AG10803 (cell line): ENCODE data around the gene ARFGAP3.

ENCODE experiments used
- DNase-seq: peaks from one replicate; pipeline ENCODE4 v3.0.0; 2010; ENCODE audit warnings: low read depth
- H3K4me3 ChIP-seq: 2 replicates; pipeline ENCODE4 v1.5.1; 2011; ENCODE audit warnings: mild to moderate bottlenecking, low read length, control low read depth
- TF ChIP-seq, protein P1 (sequence below): conservative IDR thresholded peaks from 2 replicates; pipeline ENCODE4 v1.5.1; 2011; ENCODE audit warnings: mild to moderate bottlenecking, low read length, control low read depth, inconsistent platforms

The ARFGAP3 gene

DNA sequence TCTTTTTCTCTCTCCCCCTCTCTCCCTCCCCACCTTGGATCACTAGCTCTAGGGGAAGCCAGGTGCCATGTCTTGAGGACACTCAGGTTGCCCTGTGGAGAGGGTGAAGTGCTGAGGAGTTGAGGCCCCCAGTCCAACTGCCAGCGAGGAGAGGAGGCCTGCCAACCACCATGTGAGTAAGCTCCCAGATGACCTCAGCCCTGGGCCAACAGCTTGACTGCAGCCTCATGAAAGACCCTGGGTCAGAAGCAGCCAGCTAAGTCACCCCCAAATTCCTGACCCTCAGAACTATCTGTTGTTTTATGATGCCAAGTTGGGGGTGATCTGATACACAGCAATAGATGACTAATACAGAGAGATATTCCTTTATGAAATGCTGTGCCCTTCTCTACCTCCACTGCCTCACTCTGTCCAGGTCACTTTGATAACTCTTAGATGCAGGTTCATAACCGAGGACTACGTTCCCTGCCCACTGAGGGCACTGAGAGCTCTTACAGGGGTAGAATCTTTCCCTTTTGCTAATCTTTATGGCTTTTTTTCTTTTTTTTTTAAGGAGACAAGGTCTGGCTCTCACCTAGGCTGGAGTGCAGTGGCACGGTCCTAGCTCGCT lies 8.0 kb downstream of the ARFGAP3 start:
- DNase-seq: no peak
- H3K4me3 ChIP-seq: no peak overlapping the region
- TF ChIP-seq, protein P1, sequence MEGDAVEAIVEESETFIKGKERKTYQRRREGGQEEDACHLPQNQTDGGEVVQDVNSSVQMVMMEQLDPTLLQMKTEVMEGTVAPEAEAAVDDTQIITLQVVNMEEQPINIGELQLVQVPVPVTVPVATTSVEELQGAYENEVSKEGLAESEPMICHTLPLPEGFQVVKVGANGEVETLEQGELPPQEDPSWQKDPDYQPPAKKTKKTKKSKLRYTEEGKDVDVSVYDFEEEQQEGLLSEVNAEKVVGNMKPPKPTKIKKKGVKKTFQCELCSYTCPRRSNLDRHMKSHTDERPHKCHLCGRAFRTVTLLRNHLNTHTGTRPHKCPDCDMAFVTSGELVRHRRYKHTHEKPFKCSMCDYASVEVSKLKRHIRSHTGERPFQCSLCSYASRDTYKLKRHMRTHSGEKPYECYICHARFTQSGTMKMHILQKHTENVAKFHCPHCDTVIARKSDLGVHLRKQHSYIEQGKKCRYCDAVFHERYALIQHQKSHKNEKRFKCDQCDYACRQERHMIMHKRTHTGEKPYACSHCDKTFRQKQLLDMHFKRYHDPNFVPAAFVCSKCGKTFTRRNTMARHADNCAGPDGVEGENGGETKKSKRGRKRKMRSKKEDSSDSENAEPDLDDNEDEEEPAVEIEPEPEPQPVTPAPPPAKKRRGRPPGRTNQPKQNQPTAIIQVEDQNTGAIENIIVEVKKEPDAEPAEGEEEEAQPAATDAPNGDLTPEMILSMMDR: no peak

- TF ChIP-seq, protein P1: no peak
- DNase-seq: no peak
- no peak overlapping the region for H3K4me3 ChIP-seq
Measured at GRCh38 chr22:42847110-42847509, 10.0 kb downstream of the ARFGAP3 start.

- H3K4me3 ChIP-seq: no peak overlapping the region
- TF ChIP-seq, protein P1: no peak
- no peak for DNase-seq
Measured at GRCh38 chr22:42844756-42845155, 12.3 kb downstream of the ARFGAP3 start.

DNA sequence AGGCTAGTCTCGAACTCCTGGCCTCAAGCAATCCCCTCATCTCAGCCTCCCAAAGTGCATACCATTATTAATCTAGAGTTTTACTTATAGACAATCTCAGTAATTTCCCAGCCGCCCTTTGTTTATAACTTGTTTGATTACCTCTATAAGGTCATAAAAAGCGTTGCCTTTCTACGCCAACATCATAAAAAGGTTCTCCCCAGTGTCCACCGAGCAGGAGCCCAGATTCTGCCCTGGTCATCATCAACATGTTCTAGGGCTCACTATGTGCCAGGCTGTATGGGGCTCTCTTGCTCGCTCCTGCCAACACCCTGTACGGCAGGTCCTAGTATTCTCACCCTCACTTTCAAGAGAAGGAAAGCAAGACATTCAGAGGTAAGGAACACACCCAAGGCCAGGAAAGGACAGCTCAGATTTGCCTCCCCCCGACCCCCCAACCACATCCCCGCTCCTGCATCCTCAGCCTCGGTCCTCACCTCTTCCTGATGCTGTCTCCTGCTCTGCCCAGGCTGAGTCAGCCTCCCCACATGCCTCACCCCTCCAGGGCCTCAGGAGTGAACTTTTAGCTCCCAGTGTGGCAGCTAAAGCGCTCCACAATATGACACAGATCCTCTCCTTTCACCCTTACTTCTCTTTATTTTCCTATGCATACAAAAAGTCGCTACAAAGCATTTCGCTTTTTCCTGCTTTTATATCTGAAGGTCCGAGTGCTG lies 14.3 kb downstream of the ARFGAP3 start:
- TF ChIP-seq, protein P1: no peak
- no peak overlapping the region for H3K4me3 ChIP-seq
- no peak for DNase-seq

- no peak overlapping the region for H3K4me3 ChIP-seq
- DNase-seq: peak; percentile 58
- TF ChIP-seq, protein P1: no peak
Measured at GRCh38 chr22:42841444-42841843, 15.6 kb downstream of the ARFGAP3 start.

DNA sequence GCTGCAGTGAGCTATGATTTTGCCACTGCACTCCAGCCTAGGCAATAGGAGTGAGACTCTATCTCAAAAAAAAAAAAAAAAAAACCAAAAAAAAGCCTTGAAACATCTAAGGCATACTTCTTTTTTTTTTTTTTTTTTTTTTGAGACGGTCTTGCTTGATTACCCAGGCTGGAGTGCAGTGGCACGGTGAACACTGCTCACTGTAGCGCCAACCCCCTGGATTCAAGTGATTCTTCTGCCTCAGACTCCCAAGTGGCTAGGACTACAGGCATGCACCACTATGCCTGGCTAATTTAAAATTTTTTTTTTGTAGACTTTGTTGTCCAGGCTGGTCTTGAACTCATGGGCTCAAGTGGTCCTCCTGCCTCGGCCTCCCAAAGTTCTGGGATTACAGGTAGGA lies 19.5 kb downstream of the ARFGAP3 start:
- TF ChIP-seq, protein P1: no peak
- no peak for DNase-seq

DNA sequence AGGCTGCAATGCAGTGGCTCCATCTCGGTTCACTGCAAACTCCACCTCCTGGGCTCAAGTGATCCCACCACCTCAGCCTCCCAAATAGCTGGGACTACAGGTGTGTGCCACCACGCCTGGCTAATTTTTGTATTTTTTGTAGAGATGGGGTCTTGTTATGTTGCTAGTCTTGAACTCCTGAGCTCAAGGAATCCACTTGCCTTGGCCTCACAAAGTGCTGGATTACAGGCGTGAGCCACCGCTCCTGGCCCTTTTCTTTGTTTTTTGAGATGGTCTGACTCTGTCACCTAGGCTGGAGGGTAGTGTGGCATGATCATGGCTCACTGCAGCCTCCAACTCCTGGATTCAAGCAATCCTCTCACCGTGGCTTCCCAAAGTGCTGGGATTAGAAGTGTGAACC lies 21.0 kb downstream of the ARFGAP3 start:
- TF ChIP-seq, protein P1: no peak
- no peak overlapping the region for H3K4me3 ChIP-seq
- no peak for DNase-seq

More for the DNA sequence above, 19.5 kb downstream of the ARFGAP3 start:
- no peak overlapping the region for H3K4me3 ChIP-seq
